DOHH2 (cell line): ENCODE measurements around the gene AHI1.

Source experiments
- H3F3A ChIP-seq: fragments of 200-600 bp; sonication (generic), shearing (Covaris generic); 2 replicates; pipeline ENCODE4 v1.6.0; 2016; ENCODE audit warnings: antibody characterized with exemption, mild to moderate bottlenecking; ENCODE audit not compliant: control insufficient read depth, insufficient read depth
- H3K27ac ChIP-seq: fragments of 200-600 bp; sonication (generic); 2 replicates; pipeline ENCODE4 v1.5.1; 2014; ENCODE audit warnings: low read depth, mild to moderate bottlenecking, low read length, moderate library complexity
- H3K27me3 ChIP-seq: fragments of 200-600 bp; sonication (generic); 2 replicates; pipeline ENCODE4 v1.6.1; 2014; ENCODE audit warnings: mild to moderate bottlenecking, low read length, mixed read lengths; ENCODE audit not compliant: control insufficient read depth
- H3K36me3 ChIP-seq: fragments of 200-600 bp; sonication (generic); 2 replicates; pipeline ENCODE4 v1.6.1; 2014; ENCODE audit warnings: mild to moderate bottlenecking, low read length, moderate library complexity, mixed read lengths; ENCODE audit not compliant: control insufficient read depth
- H3K4me1 ChIP-seq: fragments of 200-600 bp; sonication (generic); 2 replicates; pipeline ENCODE4 v1.6.1; 2014; ENCODE audit warnings: mild to moderate bottlenecking, low read length, mixed read lengths; ENCODE audit not compliant: control insufficient read depth
- H3K4me2 ChIP-seq: fragments of 200-600 bp; sonication (generic); 2 replicates; pipeline ENCODE4 v1.6.0; 2014; ENCODE audit warnings: mild to moderate bottlenecking, low read length, moderate library complexity
- H3K4me3 ChIP-seq: fragments of 200-600 bp; sonication (generic); 2 replicates; pipeline ENCODE4 v1.5.1; 2014; ENCODE audit warnings: mild to moderate bottlenecking, low read length, mixed read lengths
- H3K79me2 ChIP-seq: fragments of 200-600 bp; sonication (generic); 2 replicates; pipeline ENCODE4 v1.6.1; 2014; ENCODE audit warnings: mild to moderate bottlenecking, low read length, mixed read lengths; ENCODE audit not compliant: control insufficient read depth
- H3K9me2 ChIP-seq: fragments of 200-600 bp; sonication (generic); replicated peaks from 2 replicates; pipeline ENCODE4 v1.6.1; 2014; ENCODE audit warnings: mild to moderate bottlenecking, low read length, mixed read lengths; ENCODE audit not compliant: control insufficient read depth
- H3K9me3 ChIP-seq: fragments of 200-600 bp; sonication (generic); 2 replicates; pipeline ENCODE4 v1.6.1; 2014; ENCODE audit warnings: antibody characterized with exemption, low read length, mixed read lengths; ENCODE audit not compliant: control insufficient read depth, insufficient read depth
- H4K20me1 ChIP-seq: fragments of 200-600 bp; sonication (generic); 2 replicates; pipeline ENCODE4 v1.6.0; 2014; ENCODE audit warnings: low read depth, mild to moderate bottlenecking, antibody characterized with exemption, low read length, moderate library complexity; ENCODE audit not compliant: control insufficient read depth, insufficient read depth
- EZH2phosphoT487 ChIP-seq: fragments of 200-600 bp; sonication (generic); IDR thresholded peaks from 2 replicates; pipeline ENCODE4 v1.6.1; 2017; ENCODE audit warnings: borderline replicate concordance, mild to moderate bottlenecking, antibody characterized with exemption, low read length, moderate library complexity, mixed read lengths
- TF ChIP-seq, protein P1 (sequence below): fragments of 200-600 bp; sonication (generic); IDR thresholded peaks from one replicate; pipeline ENCODE4 v1.5.1; 2014; ENCODE audit warnings: antibody characterized with exemption, mild to moderate bottlenecking, low read depth, low read length; ENCODE audit not compliant: poor library complexity, severe bottlenecking

Gene AHI1

DNA sequence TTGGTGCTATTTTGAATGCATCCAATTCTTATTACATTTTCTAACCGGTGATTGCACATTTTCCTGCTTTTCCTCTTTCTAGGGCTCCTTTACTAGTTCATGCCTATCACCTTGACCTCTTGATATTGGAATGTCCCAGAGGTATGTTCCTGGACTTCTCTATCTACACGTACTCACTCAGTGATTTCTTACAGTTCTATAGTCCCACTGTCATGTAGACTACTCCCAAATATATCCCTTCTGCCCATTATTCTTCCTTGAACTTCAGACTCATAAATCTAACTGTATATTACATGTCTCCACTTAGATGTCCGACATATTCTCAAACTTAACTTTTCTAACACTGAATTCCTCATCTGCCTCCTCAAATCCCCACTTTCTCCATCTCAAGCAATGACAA, 7.2 kb upstream of the AHI1 start:
- H3K4me2 ChIP-seq = no peak overlapping the region
- H3K79me2 ChIP-seq = no peaks in the 10 kb centered on the region
- H3K4me3 ChIP-seq = no peak overlapping the region
- H3F3A ChIP-seq = peaks cover 3% of the 10 kb centered on the region; the same call in 1 of the 2 replicates
- no peaks in the 10 kb centered on the region for H3K9me2 ChIP-seq
- H3K27ac ChIP-seq = no peak overlapping the region
- no peaks in the 10 kb centered on the region for H4K20me1 ChIP-seq
- H3K27me3 ChIP-seq = no peaks in the 10 kb centered on the region
- TF ChIP-seq, protein P1, sequence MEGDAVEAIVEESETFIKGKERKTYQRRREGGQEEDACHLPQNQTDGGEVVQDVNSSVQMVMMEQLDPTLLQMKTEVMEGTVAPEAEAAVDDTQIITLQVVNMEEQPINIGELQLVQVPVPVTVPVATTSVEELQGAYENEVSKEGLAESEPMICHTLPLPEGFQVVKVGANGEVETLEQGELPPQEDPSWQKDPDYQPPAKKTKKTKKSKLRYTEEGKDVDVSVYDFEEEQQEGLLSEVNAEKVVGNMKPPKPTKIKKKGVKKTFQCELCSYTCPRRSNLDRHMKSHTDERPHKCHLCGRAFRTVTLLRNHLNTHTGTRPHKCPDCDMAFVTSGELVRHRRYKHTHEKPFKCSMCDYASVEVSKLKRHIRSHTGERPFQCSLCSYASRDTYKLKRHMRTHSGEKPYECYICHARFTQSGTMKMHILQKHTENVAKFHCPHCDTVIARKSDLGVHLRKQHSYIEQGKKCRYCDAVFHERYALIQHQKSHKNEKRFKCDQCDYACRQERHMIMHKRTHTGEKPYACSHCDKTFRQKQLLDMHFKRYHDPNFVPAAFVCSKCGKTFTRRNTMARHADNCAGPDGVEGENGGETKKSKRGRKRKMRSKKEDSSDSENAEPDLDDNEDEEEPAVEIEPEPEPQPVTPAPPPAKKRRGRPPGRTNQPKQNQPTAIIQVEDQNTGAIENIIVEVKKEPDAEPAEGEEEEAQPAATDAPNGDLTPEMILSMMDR = no peak
- TF ChIP-seq EZH2phosphoT487 = no peak
- H3K4me1 ChIP-seq = no peaks in the 10 kb centered on the region
- H3K9me3 ChIP-seq = no peaks in the 10 kb centered on the region
- no peaks in the 10 kb centered on the region for H3K36me3 ChIP-seq

DNA sequence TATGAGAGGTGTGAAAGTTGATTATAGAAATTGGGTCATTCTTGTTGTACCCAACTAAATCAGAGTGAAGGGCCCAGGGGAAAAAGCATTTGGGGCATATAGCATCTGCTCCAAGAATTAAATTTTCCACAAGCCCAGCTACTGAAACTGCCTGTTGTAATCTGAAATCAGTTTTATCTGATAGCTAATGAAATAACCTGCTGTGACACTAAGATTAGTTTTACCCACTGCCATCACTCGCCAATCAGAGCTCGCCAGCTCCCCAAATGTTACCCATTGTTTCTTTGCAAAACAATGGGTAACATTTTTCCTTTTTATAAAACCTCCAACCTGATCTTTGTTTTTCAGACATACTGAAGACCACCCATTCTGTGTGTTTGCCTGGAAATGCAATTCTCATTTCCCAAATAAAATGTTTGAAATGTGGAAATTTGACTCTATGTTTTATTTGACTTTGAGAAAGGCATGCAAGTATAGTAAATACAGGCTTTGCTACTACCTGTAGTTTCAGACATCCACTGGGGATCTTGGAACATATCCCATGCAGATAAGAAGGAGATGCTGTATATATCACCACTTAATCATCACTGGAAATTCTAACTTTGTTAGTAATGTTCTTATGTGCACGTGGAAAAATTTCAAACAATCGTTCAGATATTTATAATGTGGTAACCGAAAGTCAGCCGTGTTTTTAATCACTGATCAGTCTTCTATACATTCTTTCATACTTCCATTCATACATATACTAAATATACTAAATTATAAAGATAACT, 6.3 kb upstream of the AHI1 start:
- Histone ChIP-seq H3K79me2 (no peaks in the 10 kb centered on the region), H3K9me3 (no peaks in the 10 kb centered on the region), H3K27me3 (no peaks in the 10 kb centered on the region), H3K4me3 (no peak overlapping the region), H3K4me2 (no peak overlapping the region), H3F3A (peaks cover 3% of the 10 kb centered on the region; the same call in 1 of the 2 replicates), H3K36me3 (no peaks in the 10 kb centered on the region), H4K20me1 (no peaks in the 10 kb centered on the region), H3K9me2 (no peaks in the 10 kb centered on the region), H3K4me1 (peaks cover 3% of the 10 kb centered on the region), H3K27ac (no peak overlapping the region)
- no peak for TF ChIP-seq EZH2phosphoT487
- TF ChIP-seq, protein P1 = no peak

DNA sequence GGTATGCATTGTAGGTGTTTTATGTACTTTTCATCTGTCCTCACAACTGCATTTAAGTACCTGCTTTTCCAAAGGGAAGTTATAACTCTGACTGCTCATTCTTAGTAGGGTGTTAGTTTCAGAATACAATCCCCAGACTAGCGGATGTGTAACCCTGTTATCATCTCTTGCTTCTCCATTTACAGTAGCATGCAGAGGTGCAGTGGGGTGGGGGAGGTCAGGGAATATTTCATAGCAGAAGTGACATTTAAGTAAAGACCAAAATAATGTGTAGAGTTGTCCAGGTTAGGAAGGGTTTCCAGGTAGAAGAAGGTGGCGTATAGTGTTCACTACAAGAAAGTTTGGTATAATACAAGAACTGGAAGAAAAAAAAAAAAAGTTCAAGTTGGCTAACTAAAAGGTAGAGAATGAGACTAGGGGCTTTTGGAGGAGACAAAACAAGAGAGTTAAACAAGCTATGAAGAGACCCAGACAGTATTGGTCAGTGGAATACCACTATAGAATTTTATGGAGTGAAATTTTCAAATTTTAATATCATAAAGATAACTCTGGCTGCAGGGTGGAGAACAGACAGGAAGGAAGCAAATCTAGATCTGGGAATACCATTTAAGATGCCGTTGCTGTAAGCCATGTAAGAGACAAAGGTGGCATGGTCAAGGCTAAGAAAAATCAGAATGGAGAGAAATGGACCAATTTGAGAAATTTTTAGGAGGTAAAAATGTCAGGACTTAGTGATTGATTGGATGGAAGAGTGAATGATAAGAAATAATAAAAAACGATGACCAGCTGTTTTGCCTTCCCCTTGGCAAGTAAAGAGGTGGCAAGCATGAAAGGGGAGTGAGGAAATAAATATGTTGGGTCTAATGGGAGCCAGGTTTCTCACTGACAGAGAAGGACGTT, 2.2 kb upstream of the AHI1 start:
- H3K27me3 ChIP-seq = no peaks in the 10 kb centered on the region; the same call in 1 of the 2 replicates
- TF ChIP-seq, protein P1 = no peak
- TF ChIP-seq EZH2phosphoT487 = no peak
- H3K4me1 ChIP-seq = peaks cover 29% of the 10 kb centered on the region
- H3K27ac ChIP-seq = no peak overlapping the region
- H4K20me1 ChIP-seq = no peaks in the 10 kb centered on the region
- H3K4me3 ChIP-seq = no peak overlapping the region
- no peaks in the 10 kb centered on the region for H3K9me2 ChIP-seq
- peaks cover 16% of the 10 kb centered on the region for H3K36me3 ChIP-seq
- H3F3A ChIP-seq = peaks cover 6% of the 10 kb centered on the region
- H3K9me3 ChIP-seq = no peaks in the 10 kb centered on the region
- peaks cover 29% of the 10 kb centered on the region for H3K79me2 ChIP-seq
- H3K4me2 ChIP-seq = no peak overlapping the region
